Body of pancreas (tissue), 4 donors: ENCODE data around the gene ADCY2. TPM values are rescaled to one million over a fixed set of nuclear protein-coding genes. Genes with fewer than 3 reads are reported as not detected.

Experiments used
- ATAC-seq: fragments of 150-250 bp; one replicate; pipeline ENCODE4 v1.9.1; 2016
- DNase-seq, 4 donors: peaks; one replicate each; pipeline ENCODE4 v3.0.0-alpha.2; 2019
- H3K27ac ChIP-seq, 4 donors: fragments of 200-600 bp; sonication (generic); 1 replicate in 3 of 4; 2 replicates in 1 of 4; pipeline versions ENCODE4 v1.5.1 to v1.6.1; 2016 to 2019; ENCODE audit warnings: mild to moderate bottlenecking in 1 of 4, mixed read lengths in 1 of 4, moderate library complexity in 1 of 4
- H3K27me3 ChIP-seq, 2 donors: fragments of 200-600 bp; sonication (generic); one replicate each; pipeline ENCODE4 v1.6.0; 2016; ENCODE audit warnings: mild to moderate bottlenecking in 1 of 2
- H3K36me3 ChIP-seq, 2 donors: fragments of 200-600 bp; sonication (generic); replicated peaks in 1 of 2; 2 replicates each; pipeline ENCODE4 v1.5.1; 2016; ENCODE audit warnings: low read depth in 2 of 2; ENCODE audit not compliant: insufficient read depth in 1 of 2
- H3K4me1 ChIP-seq: fragments of 200-600 bp; sonication (generic); one replicate; pipeline ENCODE4 v1.6.0; 2016
- H3K4me3 ChIP-seq, 2 donors: fragments of 200-600 bp; sonication (generic); 1 replicate in 1 of 2; 2 replicates in 1 of 2; pipeline ENCODE4 v1.5.1; 2016 to 2019
- H3K9me3 ChIP-seq, 3 donors: fragments of 200-600 bp; sonication (generic); 1 replicate in 2 of 3; 2 replicates in 1 of 3; pipeline ENCODE4 v1.5.1; 2016
- CTCF ChIP-seq, 7 experiments: fragments of 450-650 bp in 4 of 7; fragments of 200-600 bp in 3 of 7; sonication (generic) in 3 of 7; IDR thresholded peaks; one replicate each; pipeline ENCODE4 v1.5.1; 2016 to 2019; ENCODE audit warnings: antibody characterized with exemption in 7 of 7
- POLR2A ChIP-seq, 3 donors: fragments of 450-650 bp; IDR thresholded peaks; one replicate each; pipeline ENCODE4 v1.6.1; 2016; ENCODE audit warnings: antibody characterized with exemption in 3 of 3, mild to moderate bottlenecking in 2 of 3
- WGBS, 2 donors: methylation state at CpG; one replicate each; pipeline ENCODE4 v1.1.5; 2017; 5-methylcytosine and 5-hydroxymethylcytosine counted together
- intact Hi-C: fragments of 100-400 bp; cut with DNase I; formaldehyde crosslinking; loops from one replicate; pipeline ENCODE4 v1.15.1; 2023
- total RNA-seq, 2 donors: library from RNA; depleted of rRNA; stranded (reverse); fragments of >200 nt; gene quantifications; one replicate each; pipeline ENCODE4 v1.1.0, GENCODE V29; 2016

The ADCY2 gene
- total RNA-seq, 2 donors from 2014 or later: 0.52 to 4.6 TPM

- Histone ChIP-seq H3K4me3 (no peak overlapping the region), H3K4me1 (no peaks in the 10 kb centered on the region), H3K9me3 (no peaks in the 10 kb centered on the region), H3K27ac (no peak overlapping the region), H3K27me3 (no peaks in the 10 kb centered on the region), H3K36me3 (no peaks in the 10 kb centered on the region)
- TF ChIP-seq POLR2A (IDR thresholded peaks at IDR 0.05): no peak
- TF ChIP-seq CTCF (IDR thresholded peaks at IDR 0.05): no peak
- ATAC-seq (no peak), DNase-seq (no peak)
- intact Hi-C loops: no loop called here
- 60 to 66% methylated on average over 4 of the region's 4 CpGs for WGBS, 2 donors
These were observed 20.5 kb upstream of the ADCY2 start for GRCh38 chr5:7375457-7375856.

- 56 to 67% methylated on average over 3 of the region's 3 CpGs for WGBS, 2 donors
- Histone ChIP-seq H3K4me1 (no peaks in the 10 kb centered on the region), H3K27ac (no peak overlapping the region), H3K36me3 (no peaks in the 10 kb centered on the region), H3K9me3 (no peaks in the 10 kb centered on the region), H3K27me3 (no peaks in the 10 kb centered on the region), H3K4me3 (no peak overlapping the region)
- no peak for TF ChIP-seq POLR2A (IDR thresholded peaks at IDR 0.05)
- no peak for TF ChIP-seq CTCF (IDR thresholded peaks at IDR 0.05)
- ATAC-seq: no peak
- intact Hi-C loops: no loop called here
- DNase-seq: no peak
These were observed 19.1 kb upstream of the ADCY2 start for GRCh38 chr5:7376871-7377270.

- H3K4me3 ChIP-seq: no peak overlapping the region
- no peaks in the 10 kb centered on the region for H3K4me1 ChIP-seq
- 6 to 17% methylated on average over 2 of the region's 2 CpGs for WGBS, 2 donors
- intact Hi-C loops: no loop called here
- DNase-seq (no peak), ATAC-seq (no peak)
- H3K36me3 ChIP-seq: no peaks in the 10 kb centered on the region
- no peak for TF ChIP-seq POLR2A (IDR thresholded peaks at IDR 0.05)
- no peak for TF ChIP-seq CTCF (IDR thresholded peaks at IDR 0.05)
- H3K9me3 ChIP-seq: no peaks in the 10 kb centered on the region
- no peak overlapping the region for H3K27ac ChIP-seq
- H3K27me3 ChIP-seq: no peaks in the 10 kb centered on the region
These were observed 18.2 kb upstream of the ADCY2 start for GRCh38 chr5:7377761-7378160.

- H3K9me3 ChIP-seq: no peaks in the 10 kb centered on the region
- H3K4me3 ChIP-seq: no peak overlapping the region
- 58 to 85% methylated on average over 2 of the region's 2 CpGs for WGBS, 2 donors
- H3K27ac ChIP-seq: no peak overlapping the region
- ATAC-seq (no peak), DNase-seq (no peak)
- intact Hi-C loops: no loop called here
- no peaks in the 10 kb centered on the region for H3K27me3 ChIP-seq
- no peaks in the 10 kb centered on the region for H3K36me3 ChIP-seq
- TF ChIP-seq POLR2A (IDR thresholded peaks at IDR 0.05): no peak
- no peaks in the 10 kb centered on the region for H3K4me1 ChIP-seq
These were observed 13.3 kb upstream of the ADCY2 start for GRCh38 chr5:7382588-7382987.

GRCh38 chr5:7385681-7386080 lies 10.3 kb upstream of the ADCY2 start:
- TF ChIP-seq POLR2A (IDR thresholded peaks at IDR 0.05) (no peak), CTCF (IDR thresholded peaks at IDR 0.05) (no peak)
- ATAC-seq (no peak), DNase-seq (no peak)
- no peaks in the 10 kb centered on the region for H3K9me3 ChIP-seq
- WGBS, 2 donors: 79 to 89% methylated on average over 6 of the region's 6 CpGs
- H3K27me3 ChIP-seq: no peaks in the 10 kb centered on the region
- H3K27ac ChIP-seq: no peak overlapping the region
- no peaks in the 10 kb centered on the region for H3K4me1 ChIP-seq
- no peak overlapping the region for H3K4me3 ChIP-seq
- H3K36me3 ChIP-seq: no peaks in the 10 kb centered on the region
- intact Hi-C loops: no loop called here
